HepG2 (cell line): Measurements from ENCODE around the gene B4GALT5. TPM values are rescaled to one million over a fixed set of nuclear protein-coding genes. Genes with fewer than 3 reads are reported as not detected.
A peak's percentile ranks its signal among the peaks of the same experiment; 100 is the strongest.

Source experiments
- CBFB ChIP-seq: sonication (generic); formaldehyde crosslinking; IDR thresholded peaks from 2 replicates; pipeline ENCODE4 v1.4.0; 2020; ENCODE audit warnings: missing genetic modification reagents
- DZIP1 ChIP-seq: sonication (generic); formaldehyde crosslinking; IDR thresholded peaks from 2 replicates; pipeline ENCODE4 v1.5.0; 2020; ENCODE audit warnings: mild to moderate bottlenecking, missing genetic modification reagents
- HMGXB3 ChIP-seq: sonication (generic); formaldehyde crosslinking; IDR thresholded peaks from 2 replicates; pipeline ENCODE4 v1.4.0; 2020; ENCODE audit warnings: missing genetic modification reagents, borderline replicate concordance
- IRF1 ChIP-seq: sonication (generic); formaldehyde crosslinking; IDR thresholded peaks from 2 replicates; pipeline ENCODE4 v1.4.0; 2020; ENCODE audit warnings: low read depth, mild to moderate bottlenecking, missing genetic modification reagents
- MEF2D ChIP-seq: sonication (generic); formaldehyde crosslinking; IDR thresholded peaks from 2 replicates; pipeline ENCODE4 v1.5.1; 2020; ENCODE audit warnings: mild to moderate bottlenecking, missing genetic modification reagents
- MXD3 ChIP-seq: IDR thresholded peaks from 2 replicates; pipeline ENCODE4 v1.6.1; 2016; ENCODE audit warnings: mild to moderate bottlenecking, missing biosample characterization, missing genetic modification reagents
- NCOA5 ChIP-seq: sonication (generic); formaldehyde crosslinking; IDR thresholded peaks from 2 replicates; pipeline ENCODE4 v1.4.0; 2020; ENCODE audit warnings: missing genetic modification reagents
- NR1H2 ChIP-seq: sonication (generic); formaldehyde crosslinking; IDR thresholded peaks from 2 replicates; pipeline ENCODE4 v1.8.1; 2022; ENCODE audit warnings: low read depth, missing genetic modification reagents, borderline replicate concordance
- PITX1 ChIP-seq: sonication (generic); formaldehyde crosslinking; IDR thresholded peaks from 2 replicates; pipeline ENCODE4 v1.5.1; 2020; ENCODE audit warnings: mild to moderate bottlenecking, missing genetic modification reagents
- SIN3A ChIP-seq: IDR thresholded peaks from 2 replicates; pipeline ENCODE4 v1.6.1; 2011; ENCODE audit warnings: low read depth, mild to moderate bottlenecking, control low read depth, low read length, borderline replicate concordance
- SRY ChIP-seq: sonication (generic); formaldehyde crosslinking; IDR thresholded peaks from 2 replicates; pipeline ENCODE4 v1.8.0; 2022; ENCODE audit warnings: mild to moderate bottlenecking, missing genetic modification reagents
- TBP ChIP-seq: sonication (generic); formaldehyde crosslinking; IDR thresholded peaks from 2 replicates; pipeline ENCODE4 v1.5.0; 2020; ENCODE audit warnings: missing genetic modification reagents
- TERF1 ChIP-seq: sonication (generic); formaldehyde crosslinking; IDR thresholded peaks from 2 replicates; pipeline ENCODE4 v1.8.0; 2022; ENCODE audit warnings: mild to moderate bottlenecking, missing genetic modification reagents, moderate library complexity
- ZNF138 ChIP-seq: sonication (generic); formaldehyde crosslinking; IDR thresholded peaks from 2 replicates; pipeline ENCODE4 v1.5.0; 2020; ENCODE audit warnings: mild to moderate bottlenecking, low read depth, missing genetic modification reagents
- ZNF367 ChIP-seq: sonication (generic); formaldehyde crosslinking; IDR thresholded peaks from 2 replicates; pipeline ENCODE4 v1.4.0; 2020; ENCODE audit warnings: missing genetic modification reagents, borderline replicate concordance
- polyA plus RNA-seq, 8 experiments: library from polyadenylated mRNA; depleted of rRNA in 3 of 8; stranded (reverse) in 7 of 8; unstranded in 1 of 8; fragments of >200 nt; fragmentation: Illumina TruSeq in 4 of 8; extraction: Trizol in 4 of 8; gene quantifications; 2 replicates each; pipeline versions ENCODE4 v1.2.1 to v1.2.3, GENCODE V29; 2011 to 2016; ENCODE audit warnings: low read depth in 4 of 8, missing spikeins in 1 of 8, mixed read lengths in 1 of 8; ENCODE audit not compliant: insufficient read depth in 1 of 8
- total RNA-seq, 5 experiments: library from RNA; depleted of rRNA; stranded (reverse); fragments of >200 nt; fragmentation: Illumina TruSeq; extraction: Trizol; gene quantifications; 2 replicates each; pipeline ENCODE4 v1.2.3, GENCODE V29; 2016; ENCODE audit warnings: low read depth in 1 of 5

B4GALT5 gene
- total and polyA plus RNA-seq, 2 of the 13 experiments (the other 11 are each of a cell fraction or from before 2014, with no cell fraction given) = 27.3 to 30.9 TPM

- no peak for TF ChIP-seq DZIP1 (CRISPR knock-in tag)
- no peak for TF ChIP-seq NCOA5 (CRISPR knock-in tag)
- TF ChIP-seq NR1H2 (CRISPR knock-in tag) = 0 out of 2 replicates have a peak, but pooled peaks have one; percentile 26
- no peak for TF ChIP-seq SRY (CRISPR knock-in tag)
- no peak for TF ChIP-seq MXD3 (CRISPR knock-in tag)
- TF ChIP-seq TBP (CRISPR knock-in tag) = no peak
- no peak for TF ChIP-seq TERF1 (CRISPR knock-in tag)
- TF ChIP-seq HMGXB3 (CRISPR knock-in tag) = no peak
- no peak for TF ChIP-seq MEF2D (CRISPR knock-in tag)
- TF ChIP-seq ZNF138 (CRISPR knock-in tag) = no peak
- no peak for TF ChIP-seq IRF1 (CRISPR knock-in tag)
- no peak for TF ChIP-seq CBFB
- no peak for TF ChIP-seq ZNF367 (CRISPR knock-in tag)
- TF ChIP-seq PITX1 (CRISPR knock-in tag) = no peak
- TF ChIP-seq SIN3A = no peak
Measured at GRCh38 chr20:49597825-49598395, 115.8 kb downstream of the B4GALT5 start (continued).
